ENCODE data around the gene PRR23B. TPM values are rescaled to one million over a fixed set of nuclear protein-coding genes. Genes with fewer than 3 reads are reported as not detected.

The PRR23B gene
- polyA plus RNA-seq (2011; rRNA removed) (not detected in 2 replicates), polyA plus RNA-seq (2017; fragmentation: RNase III; extraction: RNeasy Plus Mini Kit Qiagen cat#74134 plus additional on column Dnase treatment) (not detected in 3 replicates), polyA minus RNA-seq (2011; rRNA and poly(A)+ RNA removed) (not detected in 2 replicates)
- polyA plus RNA-seq (2012; cell fraction: cytosol; rRNA removed): not detected in 2 replicates
- not detected in 2 replicates for polyA plus RNA-seq (2012; cell fraction: nucleus; rRNA removed)

- H3K27ac ChIP-seq: no peak within 1 kb of the TSS
- ChIA-PET POLR2A (no interaction called here), CTCF (no interaction called here)
- ATAC-seq: no peak
- H3K4me3 ChIP-seq: no peak within 1 kb of the TSS
- TF ChIP-seq KDM5A (IDR thresholded peaks at IDR 0.05): no peak
- no peak for TF ChIP-seq HEYL (CRISPR knock-in tag; IDR thresholded peaks at IDR 0.05)
- no peaks in the 10 kb centered on the region for H3K9me3 ChIP-seq
- WGBS (ENCODE audit: missing lambda C conversion rate): 85% methylated on average over 19 of the region's 19 CpGs
- H3K4me1 ChIP-seq: no peaks in the 10 kb centered on the region
- DNase-seq (ENCODE audit: low read depth in 1 of 2, low spot score in 1 of 2): peak in 1 of 2 experiments; percentile 12
- no peak within 1 kb of the TSS for H3K4me2 ChIP-seq
- FAIRE-seq: no peak
These were observed at the start of gene PRR23B for GRCh38 chr3:139020868-139021234. PRR23B (minus strand) TSS chr3:139020926; CDS start chr3:139020661, 265 bp downstream.

- ChIA-PET CTCF (no interaction called here), POLR2A (no interaction called here)
- FAIRE-seq (no peak), DNase-seq (ENCODE audit: low read depth in 1 of 2, low spot score in 1 of 2) (no peak), ATAC-seq (no peak)
- no peak overlapping the region for H3K4me2 ChIP-seq
- no peaks in the 10 kb centered on the region for H3K9me3 ChIP-seq
- H3K4me1 ChIP-seq: no peaks in the 10 kb centered on the region
- H3K27ac ChIP-seq: no peak overlapping the region
- 0% methylated on average over 1 of the region's 1 CpG for WGBS (ENCODE audit: missing lambda C conversion rate)
- no peak overlapping the region for H3K4me3 ChIP-seq
- no peak for TF ChIP-seq HDAC2 (IDR thresholded peaks at IDR 0.05)
- TF ChIP-seq MYC (IDR thresholded peaks at IDR 0.05; ENCODE audit: borderline replicate concordance, low read length): no peak
- no peak for TF ChIP-seq BHLHE40 (IDR thresholded peaks at IDR 0.05; ENCODE audit: low read depth, low read length)
- TF ChIP-seq ATOH8 (CRISPR knock-in tag; IDR thresholded peaks at IDR 0.05; ENCODE audit: low read depth): no peak
- no peak for TF ChIP-seq NPAS2 (CRISPR knock-in tag; IDR thresholded peaks at IDR 0.05; ENCODE audit: borderline replicate concordance)
- no peak for TF ChIP-seq CHD2 (IDR thresholded peaks at IDR 0.05; ENCODE audit: low read length, partially characterized antibody)
- no peak for TF ChIP-seq RAD21 (conservative IDR thresholded peaks at IDR 0.05 in 1 of 2, IDR thresholded peaks at IDR 0.05 in 1 of 2)
- TF ChIP-seq USF2 (IDR thresholded peaks at IDR 0.05): no peak
- no peak for TF ChIP-seq CHD4 (IDR thresholded peaks at IDR 0.05; ENCODE audit: borderline replicate concordance)
- TF ChIP-seq ZFP36 (IDR thresholded peaks at IDR 0.05; ENCODE audit: borderline replicate concordance, partially characterized antibody): no peak
- no peak for TF ChIP-seq FOSB (CRISPR knock-in tag; IDR thresholded peaks at IDR 0.05)
- no peak for TF ChIP-seq CBX8 (IDR thresholded peaks at IDR 0.05)
- no peak for TF ChIP-seq HOXA7 (CRISPR knock-in tag; IDR thresholded peaks at IDR 0.05)
- no peak for TF ChIP-seq HOXB13 (CRISPR knock-in tag; IDR thresholded peaks at IDR 0.05; ENCODE audit: low read depth)
- no peak for TF ChIP-seq SMC3 (IDR thresholded peaks at IDR 0.05)
- no peak for TF ChIP-seq HMGXB4 (CRISPR knock-in tag; IDR thresholded peaks at IDR 0.05; ENCODE audit: borderline replicate concordance)
- TF ChIP-seq ZC3H11A (IDR thresholded peaks at IDR 0.05): no peak
- no peak for TF ChIP-seq NFE2L2 (conservative IDR thresholded peaks at IDR 0.05; ENCODE audit: low read length)
- TF ChIP-seq RFX5 (IDR thresholded peaks at IDR 0.05): no peak
- no peak for TF ChIP-seq SREBF2 (IDR thresholded peaks at IDR 0.05)
These were observed 42.2 kb upstream of the PRR23B start for GRCh38 chr3:139062918-139063317.
